Coronary artery (tissue), 2 donors: ENCODE results near the gene HSPH1.

Source experiments
- DNase-seq: peaks from one replicate; pipeline ENCODE4 v3.0.0-alpha.2; 2017; ENCODE audit warnings: low spot score
- H3K27ac ChIP-seq, 2 donors: fragments of 200-600 bp; sonication (generic); one replicate each; pipeline ENCODE4 v1.5.1; 2016 to 2019
- H3K4me3 ChIP-seq: fragments of 200-600 bp; sonication (generic); 2 replicates; pipeline ENCODE4 v1.5.1; 2016; ENCODE audit warnings: mild to moderate bottlenecking, moderate library complexity
- TF ChIP-seq, protein P1 (sequence below): fragments of 200-600 bp; sonication (generic); IDR thresholded peaks from one replicate; pipeline ENCODE4 v1.5.1; 2019; ENCODE audit warnings: antibody characterized with exemption

The HSPH1 gene

DNA sequence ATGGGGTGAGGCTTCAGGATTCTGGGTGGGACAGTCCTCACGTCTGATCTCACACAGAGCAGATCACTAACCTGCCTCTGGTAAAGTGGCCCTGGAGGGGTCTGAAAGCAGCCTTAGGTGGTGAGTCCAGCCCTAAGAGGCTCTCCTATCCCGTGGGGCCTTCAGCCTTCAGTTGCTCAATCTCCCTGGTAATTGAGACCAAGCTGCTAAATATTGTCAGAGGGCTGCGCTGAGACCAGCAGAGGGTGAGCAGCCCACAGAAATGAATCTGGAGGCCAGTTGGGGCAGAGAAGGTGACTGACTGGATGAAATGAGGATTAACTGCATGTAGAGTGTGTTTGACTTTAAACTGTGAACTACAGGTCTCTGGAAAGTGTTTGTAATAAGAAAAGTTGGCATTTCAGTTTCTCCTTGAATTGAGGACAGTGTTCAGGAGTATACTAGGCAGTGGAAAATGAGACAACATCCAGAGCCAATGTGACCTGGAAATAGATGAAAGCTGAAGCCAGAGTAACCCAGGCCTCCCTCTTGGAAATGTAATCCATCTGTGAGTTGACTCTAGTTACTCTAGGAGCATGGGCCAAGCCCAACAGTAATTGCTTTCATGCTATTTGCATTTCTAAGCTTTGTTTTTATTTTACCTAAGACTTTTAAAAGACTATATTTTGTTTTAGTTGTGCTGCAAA, 14.3 kb upstream of the HSPH1 start:
- no peak overlapping the region for H3K4me3 ChIP-seq
- H3K27ac ChIP-seq, result no peak overlapping the region
- TF ChIP-seq, protein P1, sequence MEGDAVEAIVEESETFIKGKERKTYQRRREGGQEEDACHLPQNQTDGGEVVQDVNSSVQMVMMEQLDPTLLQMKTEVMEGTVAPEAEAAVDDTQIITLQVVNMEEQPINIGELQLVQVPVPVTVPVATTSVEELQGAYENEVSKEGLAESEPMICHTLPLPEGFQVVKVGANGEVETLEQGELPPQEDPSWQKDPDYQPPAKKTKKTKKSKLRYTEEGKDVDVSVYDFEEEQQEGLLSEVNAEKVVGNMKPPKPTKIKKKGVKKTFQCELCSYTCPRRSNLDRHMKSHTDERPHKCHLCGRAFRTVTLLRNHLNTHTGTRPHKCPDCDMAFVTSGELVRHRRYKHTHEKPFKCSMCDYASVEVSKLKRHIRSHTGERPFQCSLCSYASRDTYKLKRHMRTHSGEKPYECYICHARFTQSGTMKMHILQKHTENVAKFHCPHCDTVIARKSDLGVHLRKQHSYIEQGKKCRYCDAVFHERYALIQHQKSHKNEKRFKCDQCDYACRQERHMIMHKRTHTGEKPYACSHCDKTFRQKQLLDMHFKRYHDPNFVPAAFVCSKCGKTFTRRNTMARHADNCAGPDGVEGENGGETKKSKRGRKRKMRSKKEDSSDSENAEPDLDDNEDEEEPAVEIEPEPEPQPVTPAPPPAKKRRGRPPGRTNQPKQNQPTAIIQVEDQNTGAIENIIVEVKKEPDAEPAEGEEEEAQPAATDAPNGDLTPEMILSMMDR, result no peak
- DNase-seq, result no peak

DNA sequence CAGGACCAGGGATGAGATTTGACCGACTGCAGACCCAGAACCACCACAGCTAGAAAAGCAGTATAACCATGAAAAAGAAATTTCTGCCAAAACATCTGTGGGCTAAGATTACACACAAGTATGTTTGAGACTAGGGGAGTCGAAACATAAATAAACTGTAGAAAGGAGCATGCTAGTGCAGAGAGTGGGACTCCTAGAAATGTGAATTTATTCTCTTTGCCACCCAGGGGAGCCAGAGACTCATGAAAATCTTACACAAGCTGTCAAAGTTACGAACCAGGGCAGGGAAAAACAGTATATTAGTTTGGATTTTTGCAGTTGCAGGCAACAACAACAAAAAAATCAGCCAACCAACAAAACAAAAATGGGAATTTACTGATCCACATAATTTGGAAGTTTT, 12.3 kb upstream of the HSPH1 start:
- TF ChIP-seq, protein P1, result no peak
- no peak for DNase-seq
- H3K27ac ChIP-seq, result no peak overlapping the region

DNA sequence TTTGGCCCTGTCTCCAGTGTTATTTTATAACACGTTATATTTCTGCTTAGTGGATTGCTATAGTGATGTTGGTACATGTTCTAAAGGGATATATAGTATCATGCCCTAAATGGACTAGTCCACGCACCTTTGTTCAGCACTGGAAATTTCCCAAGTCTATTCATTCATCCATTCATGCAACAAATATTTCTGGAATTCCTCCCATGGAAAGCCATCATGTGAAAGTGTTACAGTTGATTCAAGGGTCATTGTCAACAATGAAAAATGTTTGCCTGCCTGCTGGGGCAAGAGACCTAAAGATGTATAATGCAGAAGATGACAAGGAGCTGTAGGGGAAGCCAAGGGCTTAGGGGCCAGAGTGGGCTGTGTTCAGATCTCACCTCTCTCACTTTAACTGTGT, 10.8 kb upstream of the HSPH1 start:
- TF ChIP-seq, protein P1, result no peak
- H3K27ac ChIP-seq, result no peak overlapping the region
- no peak for DNase-seq
- H3K4me3 ChIP-seq, result no peak overlapping the region

More for the DNA sequence above, 12.3 kb upstream of the HSPH1 start:
- H3K4me3 ChIP-seq, result no peak overlapping the region

DNA sequence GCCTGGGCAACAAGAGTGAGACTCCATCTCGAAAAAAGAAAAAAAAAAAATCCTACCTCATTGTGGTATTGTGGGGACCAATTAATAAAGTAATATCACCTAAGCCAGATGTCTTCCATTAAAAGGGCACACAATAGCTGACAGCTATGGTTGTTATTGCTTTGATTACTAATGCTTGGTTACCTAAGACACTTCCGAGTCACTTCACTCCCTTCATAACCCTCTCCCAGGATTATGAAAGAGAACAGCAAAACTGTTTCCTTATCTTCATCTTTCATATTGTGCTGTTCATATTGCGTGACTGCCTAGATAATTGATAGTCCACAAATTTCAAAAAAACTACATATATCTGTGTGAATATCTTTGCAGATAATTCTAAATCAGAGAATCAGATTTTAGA, 10.3 kb upstream of the HSPH1 start:
- Histone ChIP-seq H3K27ac (no peak overlapping the region), H3K4me3 (no peak overlapping the region)
- TF ChIP-seq, protein P1, result no peak
- no peak for DNase-seq

DNA sequence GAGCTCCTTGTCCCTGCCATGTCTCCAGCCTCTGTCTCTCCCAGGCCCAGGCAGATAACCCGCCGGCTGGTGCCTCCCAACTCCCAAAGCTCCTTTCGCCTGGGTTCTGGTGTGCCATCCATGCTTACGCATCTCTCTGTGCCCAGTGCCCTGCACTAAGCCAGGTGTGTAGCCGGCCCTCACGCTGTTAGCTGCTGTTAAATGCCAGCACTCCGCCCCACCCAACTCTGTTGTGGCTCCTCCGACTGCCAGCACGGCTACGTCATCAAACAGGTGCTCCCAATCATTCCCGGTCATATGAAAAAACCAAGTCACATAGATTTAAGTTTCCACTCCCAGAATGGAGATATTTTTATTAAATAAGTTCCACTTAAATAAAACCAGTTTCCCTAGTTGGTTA, 7.0 kb upstream of the HSPH1 start:
- H3K27ac ChIP-seq, result no peak overlapping the region
- H3K4me3 ChIP-seq, result no peak overlapping the region
- DNase-seq, result no peak
- TF ChIP-seq, protein P1, result no peak

DNA sequence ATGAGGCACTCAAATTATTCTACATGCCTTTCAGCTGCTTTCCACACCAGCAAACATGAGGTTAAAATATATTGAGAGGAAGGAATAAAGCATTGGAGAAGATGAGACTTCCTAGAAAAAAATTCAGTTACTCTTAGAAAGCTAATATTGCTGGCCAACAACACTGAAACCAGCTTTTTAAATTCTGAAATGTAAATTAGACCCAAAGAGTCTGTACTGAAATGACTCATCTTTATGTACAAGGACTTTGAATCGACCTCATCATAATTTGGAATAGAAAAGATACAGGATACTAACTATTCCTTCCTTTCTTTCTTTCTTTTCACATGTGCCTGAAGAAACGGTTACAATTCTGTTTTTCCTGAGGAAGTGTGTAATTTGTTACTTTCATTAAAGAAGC, 6.5 kb upstream of the HSPH1 start:
- Histone ChIP-seq H3K4me3 (no peak overlapping the region), H3K27ac (no peak overlapping the region)
- TF ChIP-seq, protein P1, result no peak
- DNase-seq, result no peak

DNA sequence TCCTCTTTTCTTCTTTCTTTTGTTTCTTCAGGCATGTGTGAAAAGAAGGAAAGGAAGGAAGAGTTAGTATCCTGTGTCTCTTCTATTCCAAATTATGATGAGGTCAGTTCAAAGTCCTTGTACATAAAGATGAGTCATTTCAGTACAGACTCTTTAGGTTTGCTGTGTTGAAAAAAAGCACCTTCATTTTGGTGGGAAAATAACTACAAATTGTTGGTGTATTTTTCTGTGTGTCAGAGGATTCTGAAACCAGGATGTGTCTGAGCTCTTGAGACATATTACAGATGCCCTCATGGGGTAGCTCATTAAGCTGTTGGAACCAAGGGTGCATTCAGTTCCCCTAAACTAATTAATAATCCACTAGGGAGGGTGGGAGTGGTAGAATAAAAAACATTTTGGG, 5.8 kb upstream of the HSPH1 start:
- Histone ChIP-seq H3K4me3 (no peak overlapping the region), H3K27ac (no peak overlapping the region)
- TF ChIP-seq, protein P1, result no peak
- no peak for DNase-seq
